Measurements from ENCODE around the gene ABL2. TPM values are rescaled to one million over a fixed set of nuclear protein-coding genes. Genes with fewer than 3 reads are reported as not detected.
"Not testable (repeated sequence)": the region's sequence is repeated elsewhere in the genome, so short reads cannot be mapped to it uniquely, and the experiment has no call there.

ABL2 gene
- total RNA-seq, 1 experiment from 2014 or later = 18.3 TPM

GRCh38 chr1:179197690-179198297, 31.7 kb downstream of the ABL2 start:
- ChIA-PET CTCF (no interaction called here), POLR2A (no interaction called here)
- peaks cover 10% of the 10 kb centered on the region; the same call in 1 of the 2 replicates for H3K4me1 Mint-ChIP-seq
- TF ChIP-seq STAT6 (CRISPR knock-in tag; conservative IDR thresholded peaks at IDR 0.05; ENCODE audit: low read depth) = no peak
- TF ChIP-seq ELF4 (CRISPR knock-in tag; IDR thresholded peaks at IDR 0.05; ENCODE audit: low read depth) = no peak
- TF ChIP-seq PRRX2 (CRISPR knock-in tag; IDR thresholded peaks at IDR 0.05) = no peak
- TF ChIP-seq HMGXB4 (CRISPR knock-in tag; IDR thresholded peaks at IDR 0.05) = no peak
- TF ChIP-seq FOXK1 (CRISPR knock-in tag; IDR thresholded peaks at IDR 0.05) = no peak
- TF ChIP-seq GRHL2 (CRISPR knock-in tag; IDR thresholded peaks at IDR 0.05; ENCODE audit: insufficient replicate concordance, severe bottlenecking) = no peak
- TF ChIP-seq JAZF1 (CRISPR knock-in tag; IDR thresholded peaks at IDR 0.05) = no peak
- no peak overlapping the region for H3K4me3 Mint-ChIP-seq
- DNase-seq (ENCODE audit: low spot score) = no peak
- no peak for ATAC-seq
- peak overlapping the region; percentile 37; the same call in 1 of the 2 replicates for H3K27ac Mint-ChIP-seq
- no peaks in the 10 kb centered on the region for H3K9me3 Mint-ChIP-seq
- H3K27me3 Mint-ChIP-seq (ENCODE audit: low read depth) = no peaks in the 10 kb centered on the region
- H3K36me3 Mint-ChIP-seq = no peaks in the 10 kb centered on the region

- POLR2A ChIA-PET; ATAC-seq; H3K4me3 Mint-ChIP-seq; H3K4me1 Mint-ChIP-seq; CTCF ChIA-PET; H3K27me3 Mint-ChIP-seq (ENCODE audit: low read depth); H3K27ac Mint-ChIP-seq; H3K36me3 Mint-ChIP-seq; DNase-seq (ENCODE audit: low spot score); H3K9me3 Mint-ChIP-seq: not testable (repeated sequence)
Measured at GRCh38 chr1:179195857-179196256, 33.6 kb downstream of the ABL2 start.

- H3K27me3 Mint-ChIP-seq (ENCODE audit: low read depth) = no peaks in the 10 kb centered on the region
- ATAC-seq (no peak), DNase-seq (ENCODE audit: low spot score) (no peak)
- H3K9me3 Mint-ChIP-seq = no peaks in the 10 kb centered on the region
- H3K36me3 Mint-ChIP-seq = no peaks in the 10 kb centered on the region
- H3K4me1 Mint-ChIP-seq = peaks cover 6% of the 10 kb centered on the region
- H3K4me3 Mint-ChIP-seq = no peak overlapping the region
- ChIA-PET POLR2A (no interaction called here), CTCF (interaction anchor here (1.1 to 1.2 kb wide), 2 partner anchors 74 to 89 kb away, joined by 4 read pairs; no protein-coding TSS in a partner anchor)
- H3K27ac Mint-ChIP-seq = no peak overlapping the region; the same call in 1 of the 2 replicates
- TF ChIP-seq FOXK1 (CRISPR knock-in tag; IDR thresholded peaks at IDR 0.05) (no peak), USF2 (CRISPR knock-in tag; IDR thresholded peaks at IDR 0.05) (no peak), ERG (CRISPR knock-in tag; IDR thresholded peaks at IDR 0.05) (no peak), CREM (CRISPR knock-in tag; IDR thresholded peaks at IDR 0.05) (no peak), FOXP1 (CRISPR knock-in tag; IDR thresholded peaks at IDR 0.05; ENCODE audit: borderline replicate concordance) (no peak), ZNF263 (CRISPR knock-in tag; IDR thresholded peaks at IDR 0.05; ENCODE audit: low read depth) (no peak), NR2C2 (CRISPR knock-in tag; IDR thresholded peaks at IDR 0.05) (no peak), AFF4 (CRISPR knock-in tag; IDR thresholded peaks at IDR 0.05; ENCODE audit: borderline replicate concordance) (no peak), FOXP4 (CRISPR knock-in tag; IDR thresholded peaks at IDR 0.05) (no peak), ESRRA (CRISPR knock-in tag; IDR thresholded peaks at IDR 0.05; ENCODE audit: borderline replicate concordance) (no peak), TCF7 (CRISPR knock-in tag; IDR thresholded peaks at IDR 0.05; ENCODE audit: low read depth) (no peak)
Measured at GRCh38 chr1:179195376-179195775, 34.1 kb downstream of the ABL2 start.

Data from WTC11 (cell line).